Rectal smooth muscle tissue (tissue), 1 donor: ENCODE measurements around the gene PARD3.
"Not testable (repeated sequence)": the region's sequence is repeated elsewhere in the genome, so short reads cannot be mapped to it uniquely, and the experiment has no call there.

ENCODE experiments used
- H3K27ac ChIP-seq: one replicate; pipeline ENCODE4 v1.7.0; 2013; ENCODE audit warnings: low read depth, low read length, inconsistent platforms
- H3K27me3 ChIP-seq: one replicate; pipeline ENCODE4 v1.7.0; 2013; ENCODE audit warnings: low read length; ENCODE audit not compliant: control insufficient read depth, insufficient read depth
- H3K36me3 ChIP-seq: one replicate; pipeline ENCODE4 v1.7.0; 2013; ENCODE audit warnings: low read length; ENCODE audit not compliant: control insufficient read depth, insufficient read depth
- H3K4me1 ChIP-seq: one replicate; pipeline ENCODE4 v1.7.0; 2013; ENCODE audit warnings: low read length; ENCODE audit not compliant: control insufficient read depth, insufficient read depth
- H3K4me3 ChIP-seq: one replicate; pipeline ENCODE4 v1.7.0; 2013; ENCODE audit warnings: low read length
- H3K9ac ChIP-seq: one replicate; pipeline ENCODE4 v1.7.0; 2013; ENCODE audit warnings: low read length

The PARD3 gene

DNA sequence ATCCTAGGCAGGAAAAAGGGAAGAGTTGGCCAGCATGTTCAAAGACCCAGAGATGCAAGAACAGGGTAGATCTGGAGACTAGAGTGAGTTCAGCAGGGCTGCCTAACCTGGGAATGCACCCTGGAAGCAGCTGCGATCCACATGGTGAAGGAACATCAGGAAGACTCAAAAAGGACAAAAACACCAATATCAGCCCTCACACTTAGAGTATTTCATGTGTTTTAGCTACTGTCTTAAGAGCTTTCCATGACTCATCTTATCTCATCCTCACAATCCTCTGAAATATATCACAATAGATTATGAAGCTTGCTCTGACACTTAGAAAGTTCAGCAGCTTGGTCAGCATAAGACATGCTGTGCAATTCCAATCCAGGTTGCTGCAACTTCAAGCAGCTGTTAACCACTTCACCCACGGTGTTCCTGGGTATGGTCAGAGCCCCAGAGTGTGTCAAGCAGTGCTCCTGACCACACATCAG is 380.9 kb downstream of the PARD3 start:
- Histone ChIP-seq H3K4me3 (no peak overlapping the region), H3K27me3 (no peaks in the 10 kb centered on the region), H3K36me3 (no peaks in the 10 kb centered on the region), H3K4me1 (no peaks in the 10 kb centered on the region), H3K9ac (no peak overlapping the region), H3K27ac (no peak overlapping the region)

DNA sequence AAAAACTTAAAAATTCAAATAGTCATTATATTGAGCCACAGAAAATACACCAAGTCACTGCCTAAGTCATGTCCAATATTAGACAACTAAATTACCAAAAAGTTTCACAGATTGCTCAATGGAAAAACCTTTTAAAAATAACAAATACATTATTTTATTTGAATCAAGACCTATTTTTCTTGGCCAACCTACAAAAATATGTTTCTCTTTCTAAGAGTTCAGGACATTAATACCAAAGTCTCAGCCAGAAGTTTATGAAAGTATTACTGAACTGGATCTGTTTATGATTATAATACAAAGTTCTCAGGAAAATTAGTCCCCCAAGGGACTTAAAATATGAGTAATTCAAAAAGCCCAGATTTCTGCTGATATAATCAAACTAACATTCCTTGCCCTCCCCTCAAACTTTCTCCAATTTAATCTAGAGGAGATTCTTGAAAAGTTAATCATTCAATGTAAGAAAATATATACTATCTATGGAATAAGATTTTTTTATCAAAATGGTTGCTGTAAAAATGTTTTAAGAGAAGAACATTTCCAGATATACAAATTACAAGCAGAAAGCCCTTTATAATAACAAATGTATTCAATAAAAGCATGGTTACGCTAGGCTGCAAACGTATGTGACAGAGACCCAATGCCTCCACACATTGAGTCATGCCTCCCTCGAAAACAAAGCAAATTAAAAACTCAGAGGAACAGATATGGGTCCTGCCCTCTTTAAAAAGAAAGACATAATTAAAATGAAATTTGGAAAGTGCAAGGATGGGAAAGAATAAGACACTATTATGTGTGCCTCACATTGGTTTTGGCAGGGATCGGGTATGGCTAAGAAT is 381.6 kb downstream of the PARD3 start:
- H3K27ac ChIP-seq: no peak overlapping the region
- no peaks in the 10 kb centered on the region for H3K4me1 ChIP-seq
- H3K4me3 ChIP-seq: no peak overlapping the region

DNA sequence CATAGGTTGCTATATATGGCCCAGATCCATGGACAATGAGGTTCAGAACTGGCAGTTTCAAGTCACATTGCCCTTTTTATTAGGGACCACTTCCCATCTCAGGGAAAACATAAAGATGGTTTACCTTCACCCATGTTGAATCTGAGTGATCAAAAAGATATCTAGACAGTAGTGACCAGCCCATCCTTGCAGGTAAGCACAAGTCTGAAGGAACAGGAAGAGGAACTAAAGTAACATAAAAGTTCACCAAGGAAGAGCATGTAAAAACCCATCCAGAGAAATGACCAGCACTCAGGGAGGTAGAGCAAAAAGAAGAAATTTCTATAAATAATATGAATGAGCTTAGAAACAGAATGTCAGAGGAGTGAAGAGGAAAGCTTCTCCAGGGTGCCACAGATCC is 382.5 kb downstream of the PARD3 start:
- Histone ChIP-seq H3K4me1 (no peaks in the 10 kb centered on the region), H3K27ac (no peak overlapping the region), H3K9ac (no peak overlapping the region), H3K36me3 (no peaks in the 10 kb centered on the region), H3K4me3 (no peak overlapping the region), H3K27me3 (no peaks in the 10 kb centered on the region)

More for the DNA sequence above, 381.6 kb downstream of the PARD3 start:
- H3K36me3 ChIP-seq: no peaks in the 10 kb centered on the region
- no peaks in the 10 kb centered on the region for H3K27me3 ChIP-seq
- H3K9ac ChIP-seq: no peak overlapping the region

DNA sequence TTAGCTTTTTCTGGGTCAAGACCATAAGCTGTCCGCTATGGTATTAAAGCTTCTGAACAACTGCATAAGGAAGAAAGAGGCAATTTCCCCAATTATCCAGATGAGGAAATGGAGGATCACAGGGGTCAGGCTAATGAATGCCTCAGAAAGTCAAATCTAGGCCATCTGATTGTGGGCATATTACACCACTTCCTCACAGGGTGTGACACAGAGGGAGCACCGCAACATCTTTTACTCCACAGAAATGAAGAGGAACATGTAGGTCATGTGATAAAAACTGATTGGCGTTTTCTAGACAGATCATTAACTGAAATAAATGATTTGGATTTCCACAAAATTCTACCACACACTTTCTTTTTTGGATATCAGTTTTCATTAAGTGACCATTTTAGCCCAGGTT is 384.4 kb downstream of the PARD3 start:
- Histone ChIP-seq H3K4me1 (no peaks in the 10 kb centered on the region), H3K27me3 (no peaks in the 10 kb centered on the region), H3K27ac (no peak overlapping the region), H3K36me3 (no peaks in the 10 kb centered on the region), H3K9ac (no peak overlapping the region), H3K4me3 (no peak overlapping the region)

DNA sequence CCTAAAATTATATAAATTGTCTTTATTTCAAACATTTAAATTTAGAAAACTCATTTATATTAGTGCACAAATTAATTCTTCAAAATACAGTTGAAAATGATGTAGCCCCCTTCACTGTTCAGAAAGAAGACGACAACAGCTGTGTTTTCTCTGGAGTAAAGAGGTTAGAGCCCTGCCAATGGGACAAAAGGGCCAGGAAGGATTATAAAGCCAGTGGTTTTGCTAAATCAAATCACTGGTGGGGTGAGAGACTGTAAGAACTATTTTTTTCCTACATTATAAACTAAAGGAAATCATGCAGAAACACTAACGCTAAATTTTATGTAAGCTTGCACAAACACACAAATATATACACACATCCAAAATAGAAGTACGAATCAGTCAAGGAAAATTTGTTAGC is 386.6 kb downstream of the PARD3 start:
- Histone ChIP-seq H3K27ac (no peak overlapping the region), H3K4me1 (no peaks in the 10 kb centered on the region), H3K9ac (no peak overlapping the region), H3K36me3 (no peaks in the 10 kb centered on the region), H3K27me3 (no peaks in the 10 kb centered on the region), H3K4me3 (no peak overlapping the region)

DNA sequence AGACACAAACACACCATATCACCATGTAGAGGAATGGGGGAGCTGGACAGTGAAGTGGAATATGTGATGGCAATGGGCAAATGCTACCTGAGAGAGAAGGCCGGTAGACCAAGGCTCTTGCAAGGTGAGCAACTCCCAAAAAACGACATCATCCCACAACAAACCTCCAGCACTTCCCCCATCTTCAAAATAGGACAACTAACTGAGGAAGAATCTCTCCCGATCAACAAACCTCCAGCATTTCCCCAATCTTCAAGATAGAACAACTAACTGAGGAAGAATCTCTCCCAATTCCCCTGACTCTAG is 387.2 kb downstream of the PARD3 start:
- Histone ChIP-seq H3K27me3 (no peaks in the 10 kb centered on the region), H3K27ac (no peak overlapping the region), H3K36me3 (no peaks in the 10 kb centered on the region), H3K9ac (no peak overlapping the region), H3K4me3 (no peak overlapping the region), H3K4me1 (no peaks in the 10 kb centered on the region)

DNA sequence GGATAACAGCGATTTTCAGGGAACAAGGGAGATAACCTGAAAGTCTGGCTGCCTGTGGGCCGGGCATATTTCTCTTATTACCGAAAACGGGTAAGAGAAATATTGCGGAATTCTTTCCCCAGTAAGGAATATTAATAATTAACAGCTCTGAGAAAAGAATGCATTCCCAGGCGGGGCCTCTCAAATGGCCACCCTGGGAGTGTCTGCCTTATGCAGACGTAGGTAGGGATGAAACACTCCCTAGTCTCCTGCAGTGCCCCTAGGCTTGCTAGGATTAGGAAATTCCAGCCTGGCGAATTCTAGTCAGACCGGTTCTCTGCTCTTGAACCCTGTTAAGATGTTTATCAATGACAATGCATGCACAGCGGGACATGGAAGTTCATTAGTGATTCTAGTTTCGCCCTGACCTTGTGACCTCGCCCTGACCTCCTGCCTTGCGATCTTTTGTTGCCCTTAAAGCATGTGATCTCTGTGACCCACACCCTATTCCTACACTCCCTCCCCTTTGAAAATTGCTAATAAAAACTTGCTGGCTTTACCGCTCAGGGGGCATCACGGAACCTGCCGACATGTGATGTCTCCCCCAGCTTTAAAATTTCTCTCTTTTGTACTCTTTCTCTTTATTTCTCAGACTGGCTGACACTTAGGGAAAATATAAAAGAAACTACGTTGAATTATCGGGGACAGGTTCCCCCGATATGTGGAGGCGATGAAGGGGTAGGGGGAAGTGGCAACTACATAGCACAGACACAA is 387.8 kb downstream of the PARD3 start:
- H3K9ac ChIP-seq, H3K4me3 ChIP-seq, H3K4me1 ChIP-seq, H3K27me3 ChIP-seq, H3K27ac ChIP-seq, H3K36me3 ChIP-seq: not testable (repeated sequence)

DNA sequence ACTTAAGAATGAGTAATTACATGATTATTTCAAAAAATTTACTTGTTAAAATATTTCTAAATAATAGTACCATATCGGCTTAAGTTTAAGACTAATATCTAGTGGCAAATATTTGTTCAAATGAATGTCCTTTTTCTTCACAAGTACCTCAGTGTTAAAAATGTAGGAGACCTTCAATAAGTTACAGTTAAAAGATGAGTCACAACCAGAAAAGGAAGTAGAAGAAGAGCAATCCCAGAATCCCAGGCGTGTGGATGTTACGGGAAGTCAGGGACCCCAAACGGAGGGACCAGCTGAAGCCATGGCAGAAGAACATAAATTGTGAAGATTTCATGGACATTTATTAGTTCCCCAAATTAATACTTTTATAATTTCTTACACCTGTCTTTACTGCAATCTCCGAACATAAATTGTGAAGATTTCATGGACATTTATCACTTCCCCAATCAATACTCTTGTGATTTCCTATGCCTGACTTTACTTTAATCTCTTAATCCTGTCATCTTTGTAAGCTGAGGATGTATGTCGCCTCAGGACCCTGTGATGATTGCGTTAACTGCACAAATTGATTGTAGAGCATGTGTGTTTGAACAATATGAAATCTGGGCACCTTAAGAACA is 388.4 kb downstream of the PARD3 start:
- H3K36me3 ChIP-seq, H3K9ac ChIP-seq, H3K4me3 ChIP-seq, H3K27me3 ChIP-seq, H3K27ac ChIP-seq, H3K4me1 ChIP-seq: not testable (repeated sequence)

DNA sequence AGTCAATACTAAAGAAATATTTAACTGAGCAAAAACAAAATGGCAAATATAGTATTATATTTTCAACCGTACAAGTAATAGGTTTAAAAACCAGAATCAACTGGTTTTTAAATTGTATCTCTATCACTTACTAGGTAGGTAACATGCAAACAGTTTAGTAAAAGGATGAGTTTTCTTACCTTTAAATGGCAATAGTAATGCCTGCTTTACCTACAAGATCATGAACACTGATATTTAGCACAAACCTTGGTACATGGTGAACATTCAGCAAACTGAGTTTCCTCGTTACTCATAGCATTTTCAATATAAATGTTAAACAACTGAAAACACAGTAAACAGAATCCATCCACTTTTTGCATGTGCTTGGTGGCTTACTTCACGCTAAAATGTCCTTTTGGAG is 389.1 kb downstream of the PARD3 start:
- H3K4me3 ChIP-seq: no peak overlapping the region
- no peaks in the 10 kb centered on the region for H3K4me1 ChIP-seq
- H3K27ac ChIP-seq: no peak overlapping the region
- H3K36me3 ChIP-seq: no peaks in the 10 kb centered on the region
- no peak overlapping the region for H3K9ac ChIP-seq
- H3K27me3 ChIP-seq: no peaks in the 10 kb centered on the region

DNA sequence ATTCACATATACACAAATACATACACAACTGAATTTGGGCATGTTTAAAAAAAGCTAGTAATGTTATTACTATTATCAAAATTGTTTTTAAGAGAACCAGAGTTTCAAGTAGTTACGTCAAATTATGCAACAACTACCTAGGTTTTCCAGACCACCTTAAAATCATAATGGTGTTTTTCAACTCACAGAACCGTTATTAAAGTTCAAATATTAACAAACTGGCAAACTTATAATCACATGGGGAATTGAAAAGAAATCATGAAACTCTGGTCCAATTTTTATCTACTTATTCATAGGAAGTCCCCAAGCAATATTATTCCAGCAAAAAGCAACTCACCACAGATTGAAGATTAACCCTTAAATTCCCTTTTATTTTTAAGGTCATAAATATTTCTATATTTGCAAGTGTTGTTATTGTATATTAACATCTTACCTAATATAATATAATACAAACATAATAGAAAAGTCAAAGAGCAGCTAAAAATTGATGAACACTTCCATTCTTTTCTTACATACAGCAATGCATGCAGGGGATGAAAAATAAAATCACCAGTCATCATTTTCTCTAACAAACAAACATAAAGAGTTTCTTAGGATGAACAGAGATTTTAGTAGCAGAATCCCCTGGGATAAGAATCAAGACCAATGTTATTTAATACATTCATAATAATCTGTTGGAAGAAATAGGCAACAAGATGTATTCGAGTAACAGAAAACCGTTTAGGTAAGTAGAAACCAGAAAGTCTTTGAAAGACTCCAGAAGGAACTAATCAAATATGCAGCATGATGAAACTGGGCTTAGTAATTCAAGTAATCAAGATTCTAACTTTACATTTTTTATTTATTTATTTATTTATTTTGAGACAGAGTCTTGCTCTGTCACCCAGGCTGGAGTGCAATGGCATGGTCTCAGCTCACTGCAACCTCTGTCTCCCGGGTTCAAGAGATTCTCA is 391.1 kb downstream of the PARD3 start:
- Histone ChIP-seq H3K36me3 (no peaks in the 10 kb centered on the region), H3K27ac (no peak overlapping the region), H3K27me3 (no peaks in the 10 kb centered on the region), H3K9ac (no peak overlapping the region), H3K4me3 (no peak overlapping the region), H3K4me1 (no peaks in the 10 kb centered on the region)

DNA sequence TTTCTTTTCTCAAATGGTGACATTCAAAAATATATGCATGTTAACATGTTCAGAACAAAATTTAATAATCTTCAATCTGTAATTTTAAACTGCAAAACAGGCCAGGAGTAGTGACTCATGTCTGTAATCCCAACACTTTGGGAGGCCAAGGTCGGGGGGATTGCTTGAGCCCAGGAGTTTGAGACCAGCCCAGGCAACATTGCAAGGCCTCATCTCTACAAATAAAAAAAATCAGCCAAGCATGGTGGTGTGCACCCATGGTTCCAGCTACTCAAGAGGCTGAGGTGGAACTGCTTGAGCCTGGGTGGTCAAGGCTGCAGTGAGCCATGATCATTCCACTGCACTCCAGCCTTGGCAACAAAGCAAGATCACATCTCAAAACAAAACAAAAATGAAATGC is 394.3 kb downstream of the PARD3 start:
- Histone ChIP-seq H3K27ac (no peak overlapping the region), H3K4me3 (no peak overlapping the region), H3K36me3 (no peaks in the 10 kb centered on the region), H3K4me1 (no peaks in the 10 kb centered on the region), H3K9ac (no peak overlapping the region), H3K27me3 (no peaks in the 10 kb centered on the region)

DNA sequence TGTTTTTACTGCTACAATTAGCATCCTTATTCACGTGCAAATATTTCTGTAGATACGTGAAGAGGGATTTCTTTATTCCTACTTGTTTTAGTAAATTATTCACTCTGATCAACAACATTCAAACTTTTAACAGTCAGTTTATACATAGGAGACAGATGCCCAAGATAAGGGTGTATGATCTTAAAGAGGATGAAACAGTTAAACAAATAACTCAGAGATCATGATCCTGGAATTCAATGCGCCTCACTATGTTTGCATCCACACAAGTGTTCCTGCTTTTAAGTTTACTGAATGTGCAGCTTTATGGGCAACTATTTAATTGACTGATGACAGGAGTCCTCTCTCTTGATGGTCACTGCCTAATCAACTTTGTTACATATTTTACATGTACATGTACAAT is 394.8 kb downstream of the PARD3 start:
- no peak overlapping the region for H3K9ac ChIP-seq

More for the DNA sequence above, 394.8 kb downstream of the PARD3 start:
- Histone ChIP-seq H3K4me1 (no peaks in the 10 kb centered on the region), H3K4me3 (no peak overlapping the region), H3K36me3 (no peaks in the 10 kb centered on the region), H3K27me3 (no peaks in the 10 kb centered on the region), H3K27ac (no peak overlapping the region)
